Hypothalamus (tissue), 51 donors: ENCODE data around the gene UBE2QL1.

Experiments
- DNase-seq, 51 donors: peaks; one replicate each; lab custom pipeline; 2025; lab: John Stamatoyannopoulos, UW

The UBE2QL1 gene

DNA sequence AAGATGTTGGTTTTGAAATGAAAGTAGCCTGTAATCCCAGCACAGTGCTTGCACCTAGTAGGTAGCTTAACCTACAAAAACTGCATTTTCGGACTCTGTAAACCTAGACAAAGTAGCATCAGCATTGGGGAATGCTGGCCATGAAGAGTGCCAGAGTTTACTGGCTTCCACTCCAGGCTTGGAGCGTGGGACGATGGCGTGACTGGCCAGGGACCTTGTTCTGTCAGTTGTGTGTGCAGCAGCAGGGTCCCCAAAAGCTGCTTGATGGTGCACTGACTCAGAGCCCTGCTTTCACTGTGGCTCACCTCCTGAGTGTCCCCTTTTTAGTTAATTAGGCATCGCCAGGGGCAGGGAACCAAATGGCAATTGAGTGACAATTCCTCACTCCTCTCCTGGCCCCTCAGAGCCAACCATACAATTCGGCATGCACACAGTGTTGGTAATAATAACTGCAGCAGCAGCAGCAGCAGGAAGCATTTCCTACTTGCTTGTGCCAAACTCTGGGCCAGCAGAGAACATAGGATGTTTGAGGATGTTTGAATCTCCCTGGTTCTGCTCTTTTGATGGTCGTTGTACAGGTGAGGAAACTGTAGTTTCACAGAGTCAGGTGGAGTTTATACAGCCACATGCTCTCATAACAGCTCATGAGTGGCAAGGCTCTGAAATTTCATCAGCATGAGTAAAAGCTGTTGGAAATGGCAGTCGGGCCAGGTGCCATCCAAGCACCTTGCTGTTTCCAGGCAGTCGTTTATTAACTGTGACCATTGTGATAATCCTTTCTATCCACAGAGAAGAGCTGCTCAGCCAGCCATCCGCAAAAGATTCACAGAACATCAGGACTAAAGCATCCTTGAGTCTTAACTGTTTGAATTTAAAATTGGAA is 4.2 kb downstream of the UBE2QL1 start:
- no peak for DNase-seq

GRCh38 chr5:6453937-6454560 is 5.4 kb downstream of the UBE2QL1 start:
- DNase-seq = no peak

DNA sequence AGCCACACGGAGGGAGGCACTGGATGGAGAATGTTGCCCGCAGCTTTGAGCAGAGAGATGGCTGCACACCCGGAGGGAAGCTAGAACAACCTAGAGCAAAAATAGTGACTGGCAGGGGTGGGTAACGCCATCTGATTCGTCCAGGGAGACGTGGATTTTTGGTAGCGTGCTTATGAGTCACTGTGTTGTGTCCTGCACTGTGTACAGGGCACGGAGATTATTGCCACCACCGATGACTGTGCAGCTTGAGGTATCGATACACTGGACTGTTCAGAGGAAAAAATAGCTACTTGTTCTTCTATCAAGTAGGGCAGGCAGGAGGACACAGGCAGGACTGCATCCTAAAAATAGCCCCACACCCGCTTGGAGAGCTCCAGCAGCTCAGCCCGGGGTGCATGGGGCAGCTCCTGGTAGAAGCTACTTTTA is 6.0 kb downstream of the UBE2QL1 start:
- DNase-seq = no peak

- DNase-seq = peak in 1 of 51 donors; percentile 4
Measured at GRCh38 chr5:6455571-6456200, 7.0 kb downstream of the UBE2QL1 start.

GRCh38 chr5:6456766-6457370 is 8.2 kb downstream of the UBE2QL1 start:
- DNase-seq = no peak

DNA sequence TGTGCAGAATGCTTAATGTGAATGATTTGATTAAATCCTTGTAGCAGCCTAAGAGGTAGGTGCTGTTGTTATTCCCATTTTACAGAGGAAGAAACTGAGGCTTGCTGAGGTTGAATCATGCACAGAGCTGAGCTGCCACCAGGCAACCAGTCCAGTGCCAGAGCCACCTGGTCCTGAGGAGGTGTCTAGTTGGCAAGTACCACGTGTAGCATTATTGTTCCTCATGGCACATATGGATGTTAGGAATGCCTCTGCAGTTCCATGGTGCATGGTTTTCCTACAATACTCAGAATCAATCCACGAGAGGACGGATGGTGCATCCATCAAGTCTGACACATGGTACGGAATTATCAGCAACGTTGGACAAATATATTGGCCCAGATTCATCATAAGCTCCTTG is 8.9 kb downstream of the UBE2QL1 start:
- no peak for DNase-seq

- no peak for DNase-seq
Measured at GRCh38 chr5:6458833-6459232, 10.2 kb downstream of the UBE2QL1 start.

DNA sequence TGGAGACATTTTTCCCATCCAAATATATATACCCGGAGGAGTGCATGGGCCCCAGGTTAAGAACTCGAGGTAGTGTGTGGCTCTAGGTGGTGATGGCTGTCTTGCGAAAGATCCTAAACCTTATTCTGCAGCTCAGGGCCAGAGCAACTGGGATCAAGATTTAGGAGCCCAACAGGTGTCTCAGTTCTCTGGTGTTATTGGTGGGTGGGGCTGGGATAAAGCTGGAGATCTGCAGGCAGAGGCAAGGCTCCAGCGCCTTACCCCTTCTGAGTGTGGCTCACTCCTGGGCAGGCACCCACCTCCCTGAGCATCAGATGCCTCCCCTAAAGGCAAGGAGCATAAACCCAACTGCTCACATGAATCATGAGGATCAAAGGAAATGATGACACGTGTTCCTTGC is 11.2 kb downstream of the UBE2QL1 start:
- no peak for DNase-seq

- DNase-seq = no peak
Measured at GRCh38 chr5:6461006-6461405, 12.3 kb downstream of the UBE2QL1 start.

DNA sequence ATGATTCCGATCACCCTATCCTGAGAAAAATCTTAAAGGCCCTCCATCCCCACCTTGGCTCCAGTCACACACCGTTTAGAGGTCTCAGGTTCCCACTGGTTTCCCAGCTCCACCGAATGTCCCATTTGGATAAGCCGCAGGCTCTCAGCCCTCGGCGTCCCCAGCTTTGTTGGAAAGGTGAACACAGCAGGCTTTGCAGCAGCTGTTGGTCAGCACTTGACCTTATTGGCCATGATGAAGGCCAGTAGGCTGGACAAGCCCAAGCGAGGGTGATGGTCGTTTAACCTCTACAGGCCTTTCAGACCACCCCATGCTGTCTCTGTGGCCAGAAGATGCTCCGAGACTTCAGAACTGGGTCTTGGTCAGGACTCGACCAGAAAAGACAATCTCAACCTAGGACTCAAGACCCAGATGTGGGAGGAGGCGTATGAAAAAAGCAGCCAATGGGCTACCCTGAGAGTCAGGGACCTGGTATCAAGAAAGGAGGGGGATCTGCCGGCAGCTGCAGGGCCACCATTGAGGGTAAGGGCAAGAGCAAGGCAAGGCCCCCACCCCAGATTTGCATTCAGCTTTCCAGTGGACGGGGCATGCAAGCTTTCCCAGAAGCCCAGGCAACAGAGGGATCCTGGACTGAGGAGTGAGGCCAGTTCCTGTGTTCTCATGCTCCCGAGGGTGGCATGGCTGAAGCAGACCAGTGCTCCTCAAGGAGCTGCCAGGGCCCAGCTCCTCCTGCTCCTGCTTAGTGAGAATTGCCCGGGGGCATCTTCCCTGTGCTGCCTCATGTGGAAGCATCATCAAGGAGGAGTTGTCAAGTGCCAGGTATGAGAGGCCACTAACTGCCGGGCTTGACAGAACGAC is 13.4 kb downstream of the UBE2QL1 start:
- no peak for DNase-seq

DNA sequence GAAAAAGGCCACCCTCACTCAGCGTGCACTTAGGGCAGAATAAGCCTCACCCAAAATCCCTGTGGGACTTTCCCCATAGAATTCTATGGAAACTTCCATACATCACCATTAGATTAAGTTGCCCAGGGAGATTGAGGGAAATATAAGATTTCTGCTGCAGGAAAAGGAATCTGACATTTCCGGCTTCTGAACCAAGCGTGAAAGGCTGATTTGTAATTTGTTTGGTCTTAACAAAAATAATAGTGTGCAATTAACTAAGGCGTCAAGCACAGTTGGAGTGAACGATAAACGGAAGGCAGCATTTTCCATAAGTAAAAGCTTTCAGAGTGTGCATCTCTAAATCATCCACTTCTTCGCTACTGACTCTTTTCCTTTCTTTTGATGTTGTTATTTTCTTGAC is 14.0 kb downstream of the UBE2QL1 start:
- no peak for DNase-seq

DNA sequence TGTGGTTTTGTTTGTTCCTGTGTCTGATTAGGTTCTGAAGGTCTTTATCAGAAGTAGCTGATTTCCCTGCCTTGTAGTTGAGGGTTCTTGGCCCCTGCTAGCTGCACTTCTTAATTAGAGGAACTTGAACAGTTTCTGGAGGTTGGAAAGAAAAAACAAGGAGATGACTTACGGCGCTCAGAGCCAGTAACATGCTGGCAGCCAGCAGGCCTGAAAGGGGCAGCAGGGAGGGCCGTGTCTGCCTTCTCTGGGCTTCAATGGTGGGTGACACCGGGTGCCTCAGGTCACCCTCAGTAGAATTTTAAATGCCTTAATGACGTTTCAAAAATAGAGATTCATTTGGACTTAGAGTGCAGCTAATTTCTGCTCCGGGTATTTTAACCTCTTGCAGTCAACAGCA is 15.8 kb downstream of the UBE2QL1 start:
- no peak for DNase-seq

- DNase-seq = no peak
Measured at GRCh38 chr5:6465831-6466790, 17.5 kb downstream of the UBE2QL1 start.

DNA sequence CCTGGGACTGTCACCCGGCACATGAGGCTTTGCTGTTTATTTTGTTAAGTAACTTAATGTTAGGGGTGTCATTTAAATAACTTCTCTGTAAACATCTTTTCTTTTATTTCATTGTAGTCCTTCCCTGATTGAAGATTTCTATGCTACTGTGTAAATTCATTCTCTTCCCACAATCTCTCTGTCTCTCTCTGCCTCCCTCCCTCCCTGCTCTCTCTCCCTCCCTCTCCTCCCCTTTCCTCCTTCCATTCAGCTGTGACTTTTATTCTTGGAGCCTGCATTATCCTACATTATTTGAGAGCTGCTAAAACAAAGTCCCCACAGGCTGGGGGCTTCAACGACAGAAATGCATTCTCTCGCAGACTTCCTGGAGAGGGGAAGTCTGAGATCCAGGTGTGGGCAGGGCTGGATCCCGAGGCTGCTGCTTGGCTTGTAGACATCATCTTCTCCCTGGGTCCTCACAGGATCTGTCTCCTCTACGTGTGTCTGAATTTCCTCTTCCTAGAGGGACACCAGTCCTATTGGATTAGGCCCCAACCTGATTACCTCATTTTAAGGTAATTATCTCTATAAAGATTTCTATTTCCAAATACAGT is 18.4 kb downstream of the UBE2QL1 start:
- no peak for DNase-seq

GRCh38 chr5:6467591-6467990 is 18.9 kb downstream of the UBE2QL1 start:
- no peak for DNase-seq

GRCh38 chr5:6468104-6468503 is 19.4 kb downstream of the UBE2QL1 start:
- no peak for DNase-seq

DNA sequence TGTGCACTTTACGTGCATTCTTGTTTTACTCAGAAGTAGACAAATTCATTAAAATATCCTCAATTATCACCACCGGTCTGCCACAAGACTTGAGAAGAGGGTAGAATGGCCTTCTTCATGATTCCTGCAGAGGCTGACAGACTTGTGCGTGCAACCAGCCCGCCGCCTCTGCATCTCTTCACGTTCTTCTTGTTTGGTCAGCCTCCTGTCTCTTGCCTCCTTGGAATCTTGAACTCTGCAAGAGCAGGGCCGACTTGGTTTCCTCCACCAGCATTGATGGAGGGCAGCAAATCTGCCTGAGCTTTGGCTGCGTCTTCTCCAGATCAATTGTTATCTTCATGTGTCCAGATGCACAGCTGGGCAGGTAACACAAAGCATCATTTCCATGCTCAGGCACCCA is 20.2 kb downstream of the UBE2QL1 start:
- no peak for DNase-seq

DNA sequence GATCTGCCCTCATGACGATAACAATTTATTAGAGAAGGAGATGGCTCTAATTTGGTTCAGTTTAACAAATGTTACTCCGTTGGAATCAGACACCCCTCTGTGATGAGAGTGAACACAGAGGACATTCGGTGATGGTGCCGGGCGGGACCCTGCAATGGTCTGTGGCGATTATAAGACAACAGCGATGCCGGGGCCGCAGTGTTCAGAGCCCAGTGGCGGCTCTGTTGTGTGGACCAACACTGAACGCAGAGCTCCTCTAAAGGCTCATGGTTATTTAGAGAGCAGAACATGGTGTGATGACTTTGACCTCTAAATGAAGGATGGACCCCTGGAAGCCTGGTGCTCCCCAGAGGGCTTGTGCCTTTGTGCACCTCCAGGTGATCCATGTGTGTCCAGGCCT is 21.2 kb downstream of the UBE2QL1 start:
- no peak for DNase-seq

DNA sequence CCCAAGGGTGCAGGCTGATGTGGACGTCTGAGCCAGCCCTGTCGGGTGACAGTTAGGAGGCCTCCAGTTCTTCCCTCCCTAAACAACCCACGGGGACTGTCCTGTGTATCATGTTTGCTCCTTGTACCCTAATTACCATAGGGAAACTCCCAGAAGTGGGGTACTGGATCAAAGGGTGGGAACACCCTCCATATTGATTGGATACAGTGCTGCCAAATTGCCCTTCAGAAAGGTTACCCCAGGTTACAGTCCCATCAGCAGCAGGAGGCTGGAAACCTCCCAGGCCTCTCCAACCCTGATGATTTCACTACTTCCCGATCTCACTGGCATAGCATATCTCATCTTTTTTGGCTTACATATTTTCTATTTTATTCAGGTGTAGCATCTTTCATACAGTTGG is 22.0 kb downstream of the UBE2QL1 start:
- DNase-seq = no peak
